IPS-18c (cell line): ENCODE measurements around the gene FRMPD4.

Source experiments
- H3K4me3 ChIP-seq: 2 replicates; pipeline ENCODE4 v1.7.0; 2013; ENCODE audit warnings: low read depth, mild to moderate bottlenecking, low read length, moderate library complexity; ENCODE audit not compliant: insufficient read depth
- H3K9me3 ChIP-seq: one replicate; pipeline ENCODE4 v1.6.1; 2013; ENCODE audit warnings: mild to moderate bottlenecking, low read length, moderate library complexity; ENCODE audit not compliant: control insufficient read depth, insufficient read depth

Gene FRMPD4

DNA sequence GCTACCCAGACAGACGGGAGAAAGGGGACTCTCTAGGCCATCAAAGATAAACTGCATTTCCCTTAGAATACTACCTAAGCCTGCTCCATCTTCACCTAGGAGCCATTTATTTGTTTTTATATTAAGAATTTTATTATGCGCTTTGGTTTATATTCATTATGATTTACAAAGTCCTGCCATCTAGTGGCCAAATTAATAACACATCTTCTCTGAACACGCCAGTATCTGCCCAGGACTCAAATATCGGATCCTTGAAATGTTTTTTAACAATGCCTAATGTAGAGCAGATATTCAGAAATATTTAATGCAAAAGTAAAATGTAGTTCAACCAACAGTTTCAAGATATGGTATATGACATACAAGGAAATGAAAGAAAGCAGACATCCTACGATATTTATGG, 632.2 kb downstream of the FRMPD4 start:
- peaks cover 2% of the 10 kb centered on the region for H3K9me3 ChIP-seq

GRCh38 chrX:12771445-12772069, 633.3 kb downstream of the FRMPD4 start:
- no peak overlapping the region for H3K4me3 ChIP-seq
- H3K9me3 ChIP-seq = peaks cover 2% of the 10 kb centered on the region

More for the DNA sequence above, 632.2 kb downstream of the FRMPD4 start:
- no peak overlapping the region for H3K4me3 ChIP-seq
